Panc1 (cell line): ENCODE measurements around the gene CRLF1. TPM values are rescaled to one million over a fixed set of nuclear protein-coding genes. Genes with fewer than 3 reads are reported as not detected.

Experiments
- ATAC-seq: fragments of 200-7000 bp; cut with Tn5 transposase; 2 replicates; pipeline ENCODE4 v1.9.1; 2020; ENCODE audit warnings: mild to moderate bottlenecking, moderate library complexity
- BruUV-seq: library from RNA; stranded (reverse); fragments of 400-500 nt; replicated peaks from 2 replicates; lab custom pipeline; 2021; lab: Mats Ljungman, UMichigan
- CTCF ChIA-PET: fragments of 300-600 bp; sonication (Branson Sonifier 250); formaldehyde crosslinking; loops from one replicate; lab custom pipeline; 2022; ENCODE audit warnings: antibody characterized with exemption; lab: Charles Lee
- POLR2A ChIA-PET: fragments of 300-600 bp; sonication (Branson Sonifier 250); formaldehyde crosslinking; loops from one replicate; lab custom pipeline; 2022; ENCODE audit warnings: antibody characterized with exemption; lab: Charles Lee
- DNase-seq: peaks from one replicate; pipeline ENCODE4 v3.0.0-alpha.2; 2010; ENCODE audit warnings: low read depth, low spot score
- H3K27ac ChIP-seq: 2 replicates; pipeline ENCODE4 v1.5.1; 2011; ENCODE audit warnings: mild to moderate bottlenecking, low read length, inconsistent platforms
- H3K27me3 ChIP-seq: fragments of 200-500 bp; sonication (Bioruptor generic); 2 replicates; pipeline ENCODE4 v1.6.0; 2014; ENCODE audit warnings: low read length, inconsistent platforms; ENCODE audit not compliant: control insufficient read depth, insufficient read depth
- H3K36me3 ChIP-seq: fragments of 200-500 bp; sonication (Bioruptor generic); 2 replicates; pipeline ENCODE4 v1.5.1; 2014; ENCODE audit warnings: inconsistent platforms, mild to moderate bottlenecking, low read length, moderate library complexity; ENCODE audit not compliant: control insufficient read depth, insufficient read depth
- H3K4me1 ChIP-seq: 2 replicates; pipeline ENCODE4 v1.5.1; 2011; ENCODE audit warnings: inconsistent platforms, mild to moderate bottlenecking, low read length, moderate library complexity; ENCODE audit not compliant: control insufficient read depth, insufficient read depth
- H3K4me3 ChIP-seq, 2 experiments: 2 replicates each; pipeline ENCODE4 v1.5.1; 2011 to 2012; ENCODE audit warnings: low read depth in 2 of 2, low read length in 2 of 2, mild to moderate bottlenecking in 2 of 2, inconsistent platforms in 1 of 2, moderate library complexity in 1 of 2
- H3K9me3 ChIP-seq: fragments of 200-500 bp; sonication (Bioruptor generic); 2 replicates; pipeline ENCODE4 v1.5.1; 2014; ENCODE audit warnings: low read depth, mild to moderate bottlenecking, inconsistent platforms, low read length, moderate library complexity; ENCODE audit not compliant: control insufficient read depth, insufficient read depth
- POLR2AphosphoS5 ChIP-seq: IDR thresholded peaks from 2 replicates; pipeline ENCODE4 v1.6.1; 2012; ENCODE audit warnings: mild to moderate bottlenecking, low read depth, low read length, moderate library complexity
- SIN3A ChIP-seq: IDR thresholded peaks from 2 replicates; pipeline ENCODE4 v1.6.1; 2012; ENCODE audit warnings: low read depth, mild to moderate bottlenecking, low read length, moderate library complexity, borderline replicate concordance; ENCODE audit not compliant: insufficient read depth
- TCF7L2 ChIP-seq: IDR thresholded peaks from 2 replicates; pipeline ENCODE4 v1.6.1; 2011; ENCODE audit warnings: mild to moderate bottlenecking, low read depth, low read length, inconsistent platforms
- in situ Hi-C: cut with HindIII; loops from 2 replicates; pipeline ENCODE4 v1.10.0; 2016; ENCODE audit warnings: low sequenced_read_pairs, low pct_unique_long_range_greater_than_20kb
- intact Hi-C: fragments of 100-400 bp; cut with micrococcal nuclease; formaldehyde crosslinking; loops from one replicate; pipeline ENCODE4 v1.10.0; 2022; ENCODE audit not compliant: unreplicated experiment
- total RNA-seq: library from RNA; stranded (reverse); gene quantifications from one replicate; pipeline ENCODE4 v1.2.1, GENCODE V29; 2021; ENCODE audit not compliant: unreplicated experiment
- TF ChIP-seq, protein P1 (sequence below), 2 experiments: IDR thresholded peaks; 2 replicates each; pipeline ENCODE4 v1.6.1; 2011 to 2012; ENCODE audit warnings: low read depth in 2 of 2, control low read depth in 1 of 2, low read length in 1 of 2, mild to moderate bottlenecking in 1 of 2, moderate library complexity in 1 of 2; ENCODE audit not compliant: insufficient read depth in 1 of 2
- TF ChIP-seq, protein P2 (sequence below): fragments of 450-650 bp; IDR thresholded peaks from 2 replicates; pipeline ENCODE4 v1.5.1; 2017; ENCODE audit warnings: mild to moderate bottlenecking

The CRLF1 gene
- total RNA-seq, 1 experiment from 2014 or later = 3.5 TPM

DNA sequence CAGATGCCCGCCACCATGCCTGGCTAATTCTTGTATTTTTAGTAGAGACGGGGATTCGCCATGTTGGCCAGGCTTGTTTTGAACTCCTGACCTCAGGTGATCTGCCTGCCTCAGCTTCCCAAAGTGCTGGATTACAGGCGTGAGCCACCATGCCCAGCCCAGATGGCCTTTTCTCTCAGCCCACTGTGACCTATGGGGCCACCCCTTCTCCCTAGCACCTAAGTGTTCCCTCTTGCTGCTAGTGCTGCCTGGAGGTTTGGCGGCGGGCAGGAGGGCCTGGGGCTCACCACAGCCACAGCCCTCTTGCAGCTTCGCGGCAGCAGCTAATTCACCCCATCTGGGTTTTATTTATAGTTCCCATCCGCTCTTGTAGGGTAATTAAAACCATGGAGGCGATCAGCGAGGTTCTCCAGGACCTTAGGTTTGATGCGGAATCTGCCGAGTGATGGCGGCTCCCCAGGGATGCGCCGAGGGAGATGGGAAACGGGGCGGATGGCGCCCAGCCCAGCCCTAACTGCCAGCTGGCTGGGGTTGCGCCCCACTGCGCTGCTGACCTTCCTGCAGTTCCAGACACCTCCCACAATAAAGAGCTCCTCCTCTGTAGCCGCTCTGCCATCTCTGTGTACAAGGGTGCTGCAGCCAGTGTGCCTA lies 14.7 kb downstream of the CRLF1 start:
- intact Hi-C loops (loop anchor here (5.0 to 10.0 kb wide), 2 partner anchors 83 to 255 kb away; no protein-coding TSS in a partner anchor), in situ Hi-C loops (no loop called here)
- BruUV-seq = no TSS peak
- Histone ChIP-seq H3K27ac (no peak overlapping the region), H3K27me3 (no peaks in the 10 kb centered on the region), H3K4me3 (no peak overlapping the region), H3K4me1 (no peaks in the 10 kb centered on the region), H3K9me3 (no peaks in the 10 kb centered on the region), H3K36me3 (no peaks in the 10 kb centered on the region; the same call in 1 of the 2 replicates)
- ChIA-PET POLR2A (no interaction called here), CTCF (no interaction called here)
- no peak for TF ChIP-seq TCF7L2
- TF ChIP-seq, protein P1, sequence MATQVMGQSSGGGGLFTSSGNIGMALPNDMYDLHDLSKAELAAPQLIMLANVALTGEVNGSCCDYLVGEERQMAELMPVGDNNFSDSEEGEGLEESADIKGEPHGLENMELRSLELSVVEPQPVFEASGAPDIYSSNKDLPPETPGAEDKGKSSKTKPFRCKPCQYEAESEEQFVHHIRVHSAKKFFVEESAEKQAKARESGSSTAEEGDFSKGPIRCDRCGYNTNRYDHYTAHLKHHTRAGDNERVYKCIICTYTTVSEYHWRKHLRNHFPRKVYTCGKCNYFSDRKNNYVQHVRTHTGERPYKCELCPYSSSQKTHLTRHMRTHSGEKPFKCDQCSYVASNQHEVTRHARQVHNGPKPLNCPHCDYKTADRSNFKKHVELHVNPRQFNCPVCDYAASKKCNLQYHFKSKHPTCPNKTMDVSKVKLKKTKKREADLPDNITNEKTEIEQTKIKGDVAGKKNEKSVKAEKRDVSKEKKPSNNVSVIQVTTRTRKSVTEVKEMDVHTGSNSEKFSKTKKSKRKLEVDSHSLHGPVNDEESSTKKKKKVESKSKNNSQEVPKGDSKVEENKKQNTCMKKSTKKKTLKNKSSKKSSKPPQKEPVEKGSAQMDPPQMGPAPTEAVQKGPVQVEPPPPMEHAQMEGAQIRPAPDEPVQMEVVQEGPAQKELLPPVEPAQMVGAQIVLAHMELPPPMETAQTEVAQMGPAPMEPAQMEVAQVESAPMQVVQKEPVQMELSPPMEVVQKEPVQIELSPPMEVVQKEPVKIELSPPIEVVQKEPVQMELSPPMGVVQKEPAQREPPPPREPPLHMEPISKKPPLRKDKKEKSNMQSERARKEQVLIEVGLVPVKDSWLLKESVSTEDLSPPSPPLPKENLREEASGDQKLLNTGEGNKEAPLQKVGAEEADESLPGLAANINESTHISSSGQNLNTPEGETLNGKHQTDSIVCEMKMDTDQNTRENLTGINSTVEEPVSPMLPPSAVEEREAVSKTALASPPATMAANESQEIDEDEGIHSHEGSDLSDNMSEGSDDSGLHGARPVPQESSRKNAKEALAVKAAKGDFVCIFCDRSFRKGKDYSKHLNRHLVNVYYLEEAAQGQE (IDR thresholded peaks at IDR 0.05; ENCODE audit: insufficient read depth in 1 of 2, low read depth in 2 of 2, low read length in 1 of 2) = no peak
- TF ChIP-seq, protein P2, sequence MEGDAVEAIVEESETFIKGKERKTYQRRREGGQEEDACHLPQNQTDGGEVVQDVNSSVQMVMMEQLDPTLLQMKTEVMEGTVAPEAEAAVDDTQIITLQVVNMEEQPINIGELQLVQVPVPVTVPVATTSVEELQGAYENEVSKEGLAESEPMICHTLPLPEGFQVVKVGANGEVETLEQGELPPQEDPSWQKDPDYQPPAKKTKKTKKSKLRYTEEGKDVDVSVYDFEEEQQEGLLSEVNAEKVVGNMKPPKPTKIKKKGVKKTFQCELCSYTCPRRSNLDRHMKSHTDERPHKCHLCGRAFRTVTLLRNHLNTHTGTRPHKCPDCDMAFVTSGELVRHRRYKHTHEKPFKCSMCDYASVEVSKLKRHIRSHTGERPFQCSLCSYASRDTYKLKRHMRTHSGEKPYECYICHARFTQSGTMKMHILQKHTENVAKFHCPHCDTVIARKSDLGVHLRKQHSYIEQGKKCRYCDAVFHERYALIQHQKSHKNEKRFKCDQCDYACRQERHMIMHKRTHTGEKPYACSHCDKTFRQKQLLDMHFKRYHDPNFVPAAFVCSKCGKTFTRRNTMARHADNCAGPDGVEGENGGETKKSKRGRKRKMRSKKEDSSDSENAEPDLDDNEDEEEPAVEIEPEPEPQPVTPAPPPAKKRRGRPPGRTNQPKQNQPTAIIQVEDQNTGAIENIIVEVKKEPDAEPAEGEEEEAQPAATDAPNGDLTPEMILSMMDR = no peak
- TF ChIP-seq SIN3A = no peak
- TF ChIP-seq POLR2AphosphoS5 = no peak
- ATAC-seq = no peak
- DNase-seq = no peak

DNA sequence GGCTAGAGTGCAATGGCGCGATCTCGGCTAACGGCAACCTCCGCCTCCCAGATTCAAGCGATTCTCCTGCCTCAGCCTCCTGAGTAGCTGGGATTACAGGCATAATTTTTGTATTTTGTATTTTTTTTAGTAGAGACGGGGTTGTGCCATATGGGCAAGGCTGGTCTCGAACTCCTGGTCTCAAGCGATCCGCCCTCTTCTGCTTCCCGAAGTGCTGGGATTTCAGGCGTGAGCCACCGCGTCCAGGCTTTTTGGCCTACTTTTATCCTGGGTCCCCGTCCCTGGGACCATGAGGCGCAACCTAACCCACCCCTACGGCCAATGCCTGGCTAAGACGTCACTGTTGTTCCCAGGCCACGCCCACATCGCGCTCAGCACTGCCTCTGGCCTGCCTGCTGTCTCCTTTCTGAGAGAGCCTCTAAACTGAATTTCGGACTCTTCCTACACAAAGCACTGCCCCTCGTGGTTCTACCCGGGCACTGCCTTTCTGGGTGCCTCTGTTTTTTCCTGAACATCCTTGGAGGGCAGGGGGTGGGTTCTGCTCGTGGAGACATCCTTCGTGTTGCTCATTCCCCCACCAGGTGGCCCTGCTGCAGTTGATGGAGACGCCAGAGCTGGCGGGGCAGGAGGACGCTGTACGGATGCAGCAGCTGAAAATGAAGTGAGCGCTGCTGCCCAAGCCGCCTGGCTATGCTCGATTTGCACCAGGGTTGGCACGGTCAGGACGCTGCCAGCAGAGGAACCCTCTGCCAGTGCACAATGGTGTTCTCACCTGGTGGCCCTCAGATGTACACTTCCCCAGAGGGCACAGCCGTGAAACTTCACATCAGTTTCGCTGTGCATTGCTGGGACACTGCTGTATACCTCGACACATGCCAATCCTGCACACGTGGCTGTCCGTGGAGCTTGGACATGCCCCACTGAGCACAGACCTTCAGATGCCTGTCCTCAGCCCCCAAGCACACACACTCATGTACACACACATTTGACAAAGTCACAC lies 16.0 kb downstream of the CRLF1 start:
- DNase-seq (peak; percentile 75), ATAC-seq (peak; percentile 76)
- peak overlapping the region; percentile 76 for H3K27ac ChIP-seq
- TF ChIP-seq TCF7L2 (no peak), POLR2AphosphoS5 (0 out of 2 replicates have a peak, but pooled peaks have one; percentile 14), SIN3A (no peak)
- TF ChIP-seq, protein P1 (IDR thresholded peaks at IDR 0.05; ENCODE audit: insufficient read depth in 1 of 2, low read depth in 2 of 2, low read length in 1 of 2) = no peak; a peak in 1 of 4 replicates
- TF ChIP-seq, protein P2 = peak; percentile 79
- BruUV-seq = TSS peak; percentile 85
- in situ Hi-C loops = no loop called here
- ChIA-PET POLR2A (no interaction called here), CTCF (interaction anchor here (0.7 kb wide), 2 partner anchors 102 to 430 kb away, joined by 5 to 8 read pairs; no protein-coding TSS in a partner anchor)
- H3K9me3 ChIP-seq = no peaks in the 10 kb centered on the region
- no peaks in the 10 kb centered on the region for H3K27me3 ChIP-seq
- H3K4me1 ChIP-seq = no peaks in the 10 kb centered on the region
- peak overlapping the region; percentile 65 to 70 for H3K4me3 ChIP-seq
- intact Hi-C loops = loop anchor here (5.0 to 10.0 kb wide), 2 partner anchors 84 to 257 kb away; no protein-coding TSS in a partner anchor
- H3K36me3 ChIP-seq = no peaks in the 10 kb centered on the region; the same call in 1 of the 2 replicates
